Neural crest cell (in vitro differentiated cells): ENCODE results near the gene ATP10B. TPM values are rescaled to one million over a fixed set of nuclear protein-coding genes. Genes with fewer than 3 reads are reported as not detected.

Experiments used
- DNase-seq: peaks from one replicate; pipeline ENCODE4 v3.0.0; 2021; ENCODE audit warnings: low read depth, mixed read lengths, low spot score
- H3K27ac Mint-ChIP-seq: one replicate; pipeline ENCODE4 v1.8.0; 2021; ENCODE audit warnings: mild to moderate bottlenecking, mixed read lengths; ENCODE audit not compliant: unreplicated experiment
- H3K27me3 Mint-ChIP-seq: 2 replicates; pipeline ENCODE4 v1.8.0; 2021; ENCODE audit warnings: low read depth, mild to moderate bottlenecking, mixed read lengths
- H3K36me3 Mint-ChIP-seq: 2 replicates; pipeline ENCODE4 v1.8.0; 2021; ENCODE audit warnings: low read depth, mild to moderate bottlenecking, mixed read lengths
- H3K4me1 Mint-ChIP-seq: 2 replicates; pipeline ENCODE4 v1.8.0; 2021; ENCODE audit warnings: mixed read lengths
- H3K4me3 Mint-ChIP-seq: one replicate; pipeline ENCODE4 v1.8.0; 2021; ENCODE audit warnings: mild to moderate bottlenecking, mixed read lengths
- H3K9me3 Mint-ChIP-seq: 2 replicates; pipeline ENCODE4 v1.8.0; 2021; ENCODE audit warnings: mixed read lengths
- CTCF ChIP-seq: fragments of 200-600 bp; sonication (generic); conservative IDR thresholded peaks from 2 replicates; pipeline ENCODE4 v1.5.0; 2021; ENCODE audit warnings: antibody characterized with exemption, mild to moderate bottlenecking
- total RNA-seq: library from RNA; stranded (reverse); gene quantifications from 2 replicates; pipeline ENCODE4 v1.2.1, GENCODE V29; 2021

Gene ATP10B
- total RNA-seq, 1 donor from 2014 or later, result 10.8 TPM

- DNase-seq, result no peak
- no peaks in the 10 kb centered on the region for H3K4me1 Mint-ChIP-seq
- peaks cover 12% of the 10 kb centered on the region for H3K27me3 Mint-ChIP-seq
- no peak for TF ChIP-seq CTCF
- no peaks in the 10 kb centered on the region for H3K36me3 Mint-ChIP-seq
- no peak overlapping the region for H3K4me3 Mint-ChIP-seq
- peak overlapping the region; percentile 4 for H3K27ac Mint-ChIP-seq
- no peaks in the 10 kb centered on the region for H3K9me3 Mint-ChIP-seq
Measured at GRCh38 chr5:160514866-160515265, 337.1 kb downstream of the ATP10B start.

- H3K4me3 Mint-ChIP-seq, result no peak overlapping the region
- H3K27me3 Mint-ChIP-seq, result peaks cover 12% of the 10 kb centered on the region
- no peak overlapping the region for H3K27ac Mint-ChIP-seq
- DNase-seq, result no peak
- no peak for TF ChIP-seq CTCF
- no peaks in the 10 kb centered on the region for H3K36me3 Mint-ChIP-seq
- no peaks in the 10 kb centered on the region for H3K9me3 Mint-ChIP-seq
- H3K4me1 Mint-ChIP-seq, result no peaks in the 10 kb centered on the region
Measured at GRCh38 chr5:160514191-160514590, 337.8 kb downstream of the ATP10B start.

GRCh38 chr5:160513485-160513884 lies 338.5 kb downstream of the ATP10B start:
- no peak for DNase-seq
- Mint-ChIP-seq H3K9me3 (no peaks in the 10 kb centered on the region), H3K4me1 (peaks cover 5% of the 10 kb centered on the region), H3K4me3 (no peak overlapping the region), H3K27me3 (peaks cover 12% of the 10 kb centered on the region), H3K36me3 (no peaks in the 10 kb centered on the region), H3K27ac (no peak overlapping the region)
- TF ChIP-seq CTCF, result no peak
